GM23338 (cell line): Measurements from ENCODE around the gene ETV1. TPM values are rescaled to one million over a fixed set of nuclear protein-coding genes. Genes with fewer than 3 reads are reported as not detected.

Source experiments
- ATAC-seq: fragments of 200-7000 bp; cut with Tn5 transposase; 3 replicates; pipeline ENCODE4 v1.9.1; 2020
- DNase-seq: peaks from one replicate; pipeline ENCODE4 v3.0.0-alpha.2; 2015; ENCODE audit warnings: low spot score
- H2AFZ ChIP-seq: fragments of 200-600 bp; sonication (generic); 2 replicates; pipeline ENCODE4 v1.8.0; 2016; ENCODE audit warnings: antibody characterized with exemption, mild to moderate bottlenecking, moderate library complexity
- H3F3A ChIP-seq: fragments of 200-600 bp; sonication (generic); replicated peaks from 2 replicates; pipeline ENCODE4 v1.8.0; 2017; ENCODE audit warnings: antibody characterized with exemption, mixed run types, low read depth
- H3K27ac ChIP-seq: fragments of 200-600 bp; sonication (generic); 2 replicates; pipeline ENCODE4 v1.6.1; 2016; ENCODE audit warnings: low read depth
- H3K27me3 ChIP-seq: fragments of 200-600 bp; sonication (generic); 2 replicates; pipeline ENCODE4 v1.8.0; 2016; ENCODE audit warnings: mild to moderate bottlenecking, mixed run types, moderate library complexity; ENCODE audit not compliant: insufficient read depth
- H3K36me3 ChIP-seq: fragments of 200-600 bp; sonication (generic); 2 replicates; pipeline ENCODE4 v1.8.0; 2016; ENCODE audit warnings: mild to moderate bottlenecking; ENCODE audit not compliant: insufficient read depth
- H3K4me1 ChIP-seq: fragments of 200-600 bp; sonication (generic); 2 replicates; pipeline ENCODE4 v1.8.0; 2016; ENCODE audit warnings: mild to moderate bottlenecking, moderate library complexity; ENCODE audit not compliant: insufficient read depth
- H3K4me2 ChIP-seq: fragments of 200-600 bp; sonication (generic); 2 replicates; pipeline ENCODE4 v1.7.1; 2017; ENCODE audit warnings: mixed run types
- H3K4me3 ChIP-seq: fragments of 200-600 bp; sonication (generic); 2 replicates; pipeline ENCODE4 v1.6.1; 2016; ENCODE audit warnings: mixed run types
- H3K79me2 ChIP-seq: fragments of 200-600 bp; sonication (generic); replicated peaks from 2 replicates; pipeline ENCODE4 v1.8.0; 2017; ENCODE audit warnings: mild to moderate bottlenecking; ENCODE audit not compliant: insufficient read depth
- H3K9me2 ChIP-seq: fragments of 200-600 bp; sonication (generic); 2 replicates; pipeline ENCODE4 v1.8.0; 2017; ENCODE audit not compliant: insufficient read depth
- H4K20me1 ChIP-seq: fragments of 200-600 bp; sonication (generic); replicated peaks from 2 replicates; pipeline ENCODE4 v1.8.0; 2017; ENCODE audit warnings: mild to moderate bottlenecking; ENCODE audit not compliant: insufficient read depth
- H3K27ac Mint-ChIP-seq: 2 replicates; pipeline ENCODE4 v1.8.0; 2020; ENCODE audit warnings: inconsistent platforms, mild to moderate bottlenecking, moderate library complexity, mixed read lengths
- H3K27me3 Mint-ChIP-seq: 3 replicates; pipeline ENCODE4 v1.8.0; 2022; ENCODE audit warnings: low read depth, mild to moderate bottlenecking, moderate library complexity, mixed read lengths, inconsistent platforms; ENCODE audit not compliant: insufficient read depth, poor library complexity
- H3K36me3 Mint-ChIP-seq: 3 replicates; pipeline ENCODE4 v1.8.0; 2021; ENCODE audit warnings: low read depth, mild to moderate bottlenecking, inconsistent platforms, moderate library complexity, mixed read lengths
- H3K4me1 Mint-ChIP-seq: 3 replicates; pipeline ENCODE4 v1.8.0; 2020; ENCODE audit warnings: mild to moderate bottlenecking, inconsistent platforms, mixed read lengths
- H3K4me3 Mint-ChIP-seq: 3 replicates; pipeline ENCODE4 v1.8.0; 2021; ENCODE audit warnings: moderate library complexity, mild to moderate bottlenecking, inconsistent platforms, mixed read lengths
- H3K9me3 Mint-ChIP-seq: 3 replicates; pipeline ENCODE4 v1.8.0; 2020; ENCODE audit warnings: moderate library complexity, mild to moderate bottlenecking, inconsistent platforms, mixed read lengths
- CREB1 ChIP-seq: fragments of 250-450 bp; sonication (Bioruptor Pico); IDR thresholded peaks from 2 replicates; pipeline ENCODE4 v1.5.0; 2020; ENCODE audit warnings: low read depth, mild to moderate bottlenecking, moderate library complexity
- CTCF ChIP-seq, 2 experiments: fragments of 200-600 bp in 1 of 2; sonication (generic) in 1 of 2; conservative IDR thresholded peaks; 2 replicates each; pipeline versions ENCODE4 v1.5.1 to v1.6.1; 2016 to 2017; ENCODE audit warnings: antibody characterized with exemption in 2 of 2, low read depth in 2 of 2, mild to moderate bottlenecking in 2 of 2, moderate library complexity in 1 of 2
- ETS1 ChIP-seq: IDR thresholded peaks from 2 replicates; pipeline ENCODE4 v1.6.1; 2016; ENCODE audit warnings: antibody characterized with exemption
- EZH2 ChIP-seq: fragments of 200-600 bp; sonication (generic); IDR thresholded peaks from one replicate; pipeline ENCODE4 v1.8.0; 2017; ENCODE audit warnings: antibody characterized with exemption, mild to moderate bottlenecking, low read depth; ENCODE audit not compliant: unreplicated experiment
- EZH2phosphoT487 ChIP-seq: fragments of 200-600 bp; sonication (generic); IDR thresholded peaks from one replicate; pipeline ENCODE4 v1.8.1; 2018; ENCODE audit warnings: antibody characterized with exemption; ENCODE audit not compliant: unreplicated experiment
- JUNB ChIP-seq: IDR thresholded peaks from one replicate; pipeline ENCODE4 v1.6.1; 2016; ENCODE audit warnings: antibody characterized with exemption; ENCODE audit not compliant: unreplicated experiment
- NANOG ChIP-seq: IDR thresholded peaks from 2 replicates; pipeline ENCODE4 v1.6.1; 2016; ENCODE audit warnings: antibody characterized with exemption, borderline replicate concordance
- POLR2AphosphoS5 ChIP-seq: IDR thresholded peaks from 2 replicates; pipeline ENCODE4 v1.6.1; 2016; ENCODE audit warnings: antibody characterized with exemption, low read depth
- REST ChIP-seq: IDR thresholded peaks from one replicate; pipeline ENCODE4 v1.6.1; 2018; ENCODE audit warnings: antibody characterized with exemption; ENCODE audit not compliant: unreplicated experiment
- STAT1 ChIP-seq: IDR thresholded peaks from one replicate; pipeline ENCODE4 v1.6.1; 2016; ENCODE audit warnings: antibody characterized with exemption; ENCODE audit not compliant: unreplicated experiment
- ZNF114 ChIP-seq: fragments of 250-450 bp; sonication (Bioruptor Pico); IDR thresholded peaks from 2 replicates; pipeline ENCODE4 v1.5.0; 2020; ENCODE audit warnings: mild to moderate bottlenecking, moderate library complexity
- ZNF331 ChIP-seq: fragments of 250-450 bp; sonication (Bioruptor Pico); IDR thresholded peaks from 2 replicates; pipeline ENCODE4 v1.5.0; 2020; ENCODE audit warnings: low read depth, mild to moderate bottlenecking, moderate library complexity
- ZNF462 ChIP-seq: fragments of 250-450 bp; sonication (Bioruptor Pico); IDR thresholded peaks from 2 replicates; pipeline ENCODE4 v1.5.0; 2020; ENCODE audit warnings: mild to moderate bottlenecking, moderate library complexity
- polyA plus RNA-seq: library from polyadenylated mRNA; unstranded; fragments of >200 nt; fragmentation: Nextera tagmentation; extraction: Ambion mirVana; gene quantifications from 2 replicates; pipeline ENCODE4 v1.2.1, GENCODE V29; 2016
- total RNA-seq: library from RNA; depleted of rRNA; stranded (reverse); fragments of >200 nt; shearing (Covaris generic); gene quantifications from 2 replicates; pipeline ENCODE4 v1.2.3, GENCODE V29; 2014

Gene ETV1
- total and polyA plus RNA-seq, 2 experiments from 2014 or later: 49.4 to 61.9 TPM

GRCh38 chr7:13860734-13861133 is 128.7 kb downstream of the ETV1 start (continued):
- no peak for TF ChIP-seq EZH2phosphoT487

GRCh38 chr7:13856012-13856411 is 133.5 kb downstream of the ETV1 start:
- Histone ChIP-seq H3K4me3 (no peak overlapping the region), H4K20me1 (no peaks in the 10 kb centered on the region), H3K4me2 (no peak overlapping the region), H3K4me1 (peaks cover 11% of the 10 kb centered on the region; the same call in 1 of the 2 replicates), H3K27ac (no peak overlapping the region), H3K9me2 (0 out of 2 replicates have a peak, but pooled peaks cover 5% of the 10 kb centered on the region), H3K79me2 (no peaks in the 10 kb centered on the region), H3F3A (no peaks in the 10 kb centered on the region), H2AFZ (no peak overlapping the region), H3K36me3 (no peaks in the 10 kb centered on the region), H3K27me3 (no peaks in the 10 kb centered on the region)
- no peaks in the 10 kb centered on the region for H3K9me3 Mint-ChIP-seq
- H3K27me3 Mint-ChIP-seq: no peaks in the 10 kb centered on the region
- peaks cover 12% of the 10 kb centered on the region for H3K4me1 Mint-ChIP-seq
- H3K27ac Mint-ChIP-seq: no peak overlapping the region
- ATAC-seq (no peak), DNase-seq (no peak)
- TF ChIP-seq NANOG (no peak), ZNF114 (CRISPR knock-in tag) (no peak), ZNF331 (CRISPR knock-in tag) (no peak), EZH2phosphoT487 (no peak), EZH2 (no peak), CREB1 (CRISPR knock-in tag) (no peak), ETS1 (no peak), REST (no peak), JUNB (no peak), CTCF (conservative IDR thresholded peaks at IDR 0.05; ENCODE audit: low read depth in 2 of 2) (no peak), POLR2AphosphoS5 (no peak), STAT1 (no peak), ZNF462 (CRISPR knock-in tag) (no peak)
- H3K36me3 Mint-ChIP-seq: no peaks in the 10 kb centered on the region
- H3K4me3 Mint-ChIP-seq: no peak overlapping the region
